Fibroblast of pulmonary artery (primary cell): Measurements from ENCODE around the gene ZNF613.

Experiments used
- DNase-seq: peaks from one replicate; pipeline ENCODE4 v3.0.0-alpha.2; 2010; ENCODE audit warnings: low read depth
- H3K4me3 ChIP-seq: replicated peaks from 2 replicates; pipeline ENCODE4 v1.5.1; 2011; ENCODE audit warnings: low read depth, mild to moderate bottlenecking, control low read depth, low read length, moderate library complexity
- CTCF ChIP-seq: IDR thresholded peaks from 2 replicates; pipeline ENCODE4 v1.5.1; 2011; ENCODE audit warnings: mild to moderate bottlenecking, control low read depth, low read length, inconsistent platforms; ENCODE audit errors: missing control alignments

The ZNF613 gene

GRCh38 chr19:51916167-51916566 is 11.1 kb upstream of the ZNF613 start:
- no peak for TF ChIP-seq CTCF
- no peak overlapping the region for H3K4me3 ChIP-seq

GRCh38 chr19:51919606-51920005 is 7.7 kb upstream of the ZNF613 start:
- DNase-seq, result no peak
- TF ChIP-seq CTCF, result no peak
- H3K4me3 ChIP-seq, result no peak overlapping the region

More at GRCh38 chr19:51916167-51916566, 11.1 kb upstream of the ZNF613 start:
- no peak for DNase-seq

- TF ChIP-seq CTCF, result no peak
- no peak for DNase-seq
- no peak overlapping the region for H3K4me3 ChIP-seq
Measured at GRCh38 chr19:51921949-51922348, 5.3 kb upstream of the ZNF613 start.

GRCh38 chr19:51926426-51926783 is 867 bp upstream of the ZNF613 start:
- no peak for TF ChIP-seq CTCF
- no peak for DNase-seq
- peak overlapping the region; percentile 100 for H3K4me3 ChIP-seq

- H3K4me3 ChIP-seq, result peak overlapping the region; percentile 100
- no peak for DNase-seq
- TF ChIP-seq CTCF, result no peak
Measured at GRCh38 chr19:51927859-51928258, 587 bp downstream of the ZNF613 start.

- no peak overlapping the region for H3K4me3 ChIP-seq
- no peak for TF ChIP-seq CTCF
- no peak for DNase-seq
Measured at GRCh38 chr19:51931921-51932320, 4.6 kb downstream of the ZNF613 start.

- TF ChIP-seq CTCF, result no peak
- DNase-seq, result no peak
- no peak overlapping the region for H3K4me3 ChIP-seq
Measured at GRCh38 chr19:51938936-51939335, 11.7 kb downstream of the ZNF613 start.
